HG03175 (cell line): ENCODE measurements around the gene JMJD1C.

Source experiments
- ATAC-seq: cut with Tn5 transposase; IDR thresholded peaks from one replicate; pipeline ENCODE4 v1.9.1; 2021; ENCODE audit warnings: mild to moderate bottlenecking, moderate library complexity; ENCODE audit not compliant: unreplicated experiment

Gene JMJD1C

DNA sequence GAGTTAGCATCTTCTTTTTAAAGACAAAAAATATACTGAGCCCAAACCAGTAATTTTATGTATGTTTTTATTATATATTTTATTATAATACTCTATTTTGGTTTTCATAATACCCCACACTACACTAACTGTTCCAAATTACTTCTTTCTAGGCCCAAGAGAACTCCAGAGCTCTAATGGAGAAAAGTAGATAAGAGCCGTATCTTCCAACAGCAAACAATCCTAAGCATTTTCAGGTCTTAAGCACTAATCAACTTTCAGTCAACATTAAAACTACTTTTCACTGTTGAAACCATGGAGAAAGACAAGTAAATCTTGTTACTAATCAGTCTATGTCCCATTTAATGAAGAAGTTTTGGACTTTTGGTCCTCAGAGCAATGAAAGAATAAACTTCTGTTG, 55.1 kb downstream of the JMJD1C start:
- no peak for ATAC-seq

DNA sequence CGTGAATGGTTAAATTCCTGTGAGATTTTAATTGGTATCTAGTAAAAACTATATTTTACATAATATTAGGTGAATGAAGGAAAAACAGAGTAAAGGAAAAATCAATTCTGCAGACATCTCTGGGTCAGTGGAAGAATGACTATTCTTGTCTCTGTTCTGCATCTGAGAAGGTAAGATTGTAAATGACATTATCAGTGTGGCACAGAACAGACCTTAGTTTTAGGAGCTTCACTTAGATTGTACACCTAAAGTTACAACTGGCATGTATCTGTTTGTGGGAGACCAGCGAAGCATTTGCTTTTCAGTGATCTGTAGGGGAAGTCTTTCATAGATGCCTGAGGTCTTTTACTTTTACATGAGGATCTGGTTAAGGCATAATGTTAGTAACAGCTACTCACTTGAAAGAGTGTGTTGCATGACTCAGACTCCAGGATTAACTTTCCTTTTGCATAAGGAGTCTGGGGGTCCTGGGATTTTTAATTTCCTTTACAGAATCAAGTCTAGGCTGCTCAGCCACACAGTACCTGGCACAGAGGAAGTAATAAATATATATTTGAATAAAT, 56.2 kb downstream of the JMJD1C start:
- no peak for ATAC-seq

DNA sequence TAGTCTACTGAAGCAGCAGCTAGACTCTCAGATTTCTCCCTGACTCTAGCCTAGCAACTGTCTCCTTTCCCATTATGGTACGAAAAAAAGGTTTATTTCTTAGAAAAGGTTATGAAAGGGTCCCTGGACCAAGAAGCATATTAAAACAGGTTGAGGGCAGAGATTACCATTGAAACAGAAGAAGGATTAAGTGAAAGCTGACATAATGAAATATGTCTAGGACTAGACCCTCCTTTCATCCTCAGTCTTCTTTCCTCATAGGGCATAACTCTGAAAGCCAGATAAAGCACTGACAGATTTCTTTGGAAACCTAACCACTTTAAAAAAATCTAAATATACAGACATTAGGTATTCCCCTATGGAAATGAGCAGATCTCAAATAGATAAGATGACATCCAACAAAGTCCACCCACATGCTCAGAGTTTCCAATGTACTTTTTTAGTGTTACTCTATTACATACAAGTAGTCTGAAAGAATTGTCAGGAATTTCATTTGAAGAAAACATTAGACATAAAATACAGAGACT, 58.6 kb downstream of the JMJD1C start:
- no peak for ATAC-seq

DNA sequence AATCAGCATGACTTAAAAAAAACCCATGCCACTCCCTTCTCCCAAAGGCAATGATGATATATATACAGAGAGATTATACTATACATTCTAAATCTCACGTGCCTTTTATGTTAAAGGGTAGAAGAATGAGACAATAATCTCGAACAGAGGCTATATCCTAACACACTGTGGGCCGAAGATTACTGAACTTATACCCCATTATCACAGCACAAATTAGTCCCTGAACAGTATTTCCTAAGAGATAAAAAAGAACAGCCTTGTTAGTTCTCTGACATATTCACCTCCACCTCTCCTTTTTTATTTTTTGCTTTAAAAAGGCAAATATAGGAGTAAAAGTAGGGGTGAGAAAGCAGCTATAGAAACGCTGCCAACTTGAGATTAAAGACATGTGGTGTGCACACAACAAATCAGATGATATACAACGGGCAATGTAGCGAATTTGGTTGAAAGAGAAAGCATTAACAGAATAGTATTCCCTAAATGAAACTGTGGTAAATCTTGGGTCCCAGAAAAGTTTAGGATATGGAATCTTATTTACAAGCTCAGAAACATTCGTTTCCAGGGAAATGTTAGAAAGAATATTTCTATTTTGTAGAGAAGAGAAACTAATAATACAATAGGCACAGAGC, 69.5 kb downstream of the JMJD1C start:
- no peak for ATAC-seq

DNA sequence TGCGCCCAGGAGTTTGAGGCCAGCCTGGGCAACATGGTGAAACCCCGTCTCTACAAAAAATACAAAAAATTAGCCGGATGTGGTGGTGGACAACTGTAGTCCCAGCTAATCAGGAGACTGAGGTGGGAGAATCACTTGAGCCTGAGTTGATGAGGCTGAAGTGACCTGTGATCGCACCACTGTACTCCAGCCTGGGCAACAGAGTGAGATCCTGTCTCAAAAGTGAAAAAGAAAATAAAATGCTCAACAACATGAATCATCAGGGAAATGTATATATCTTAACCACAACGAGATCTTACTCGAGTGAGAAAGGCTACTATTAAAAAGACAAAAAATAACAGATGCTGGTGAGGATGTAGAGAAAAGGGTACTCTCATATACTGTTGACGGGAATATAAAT, 72.7 kb downstream of the JMJD1C start:
- no peak for ATAC-seq

DNA sequence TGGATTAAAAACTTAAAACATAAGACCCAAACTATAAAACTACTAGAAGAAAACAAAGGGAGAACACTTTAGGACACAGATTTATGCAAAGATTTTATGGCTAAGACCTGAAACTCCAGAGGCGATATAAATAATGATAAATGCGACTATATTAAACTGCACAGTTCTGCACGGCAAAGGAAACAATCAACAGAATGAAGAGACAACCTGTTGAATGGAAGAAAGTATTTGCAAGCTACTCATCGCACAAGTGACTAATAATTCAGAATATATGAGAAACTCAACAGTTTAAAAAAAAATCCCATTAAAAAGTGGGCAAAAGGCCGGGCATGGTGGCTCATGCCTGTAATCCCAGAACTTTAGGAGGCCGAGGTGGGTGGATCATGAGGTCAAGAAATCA, 73.6 kb downstream of the JMJD1C start:
- ATAC-seq: no peak

DNA sequence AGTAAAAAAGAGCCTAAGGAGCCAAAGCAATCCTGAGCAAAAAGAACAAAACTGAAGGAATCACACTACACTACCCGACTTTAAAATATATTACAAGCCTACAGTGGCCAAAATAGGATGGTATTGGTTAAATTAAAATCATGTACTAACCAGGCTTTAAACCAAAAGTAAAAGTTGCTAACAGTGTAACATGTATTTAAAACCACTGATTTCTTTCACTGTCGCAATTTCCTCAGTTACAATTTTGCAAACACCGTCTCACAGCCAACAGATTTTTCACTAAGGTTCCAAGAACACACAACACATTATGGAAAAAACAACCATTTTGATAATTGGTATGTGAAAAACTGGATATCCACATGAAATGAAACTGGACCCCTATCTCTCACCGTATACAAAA, 74.0 kb downstream of the JMJD1C start:
- ATAC-seq: no peak

DNA sequence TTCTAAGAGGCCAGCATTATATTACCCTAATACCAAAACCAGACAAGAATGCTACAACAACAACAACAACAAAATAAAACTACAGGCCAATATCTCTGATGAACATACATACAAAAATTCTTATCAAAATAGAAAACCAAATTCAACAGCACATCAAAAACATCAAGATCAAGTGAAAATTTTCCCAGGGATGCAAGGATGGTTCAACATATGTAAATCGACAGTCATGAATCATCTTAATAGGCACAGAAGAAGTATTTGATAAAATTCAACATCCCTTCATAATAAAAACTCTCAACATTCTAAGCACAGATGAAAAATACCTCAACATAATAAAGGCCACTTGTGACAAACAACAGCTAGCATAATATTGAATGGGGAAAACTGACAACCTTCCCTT, 75.3 kb downstream of the JMJD1C start:
- no peak for ATAC-seq

DNA sequence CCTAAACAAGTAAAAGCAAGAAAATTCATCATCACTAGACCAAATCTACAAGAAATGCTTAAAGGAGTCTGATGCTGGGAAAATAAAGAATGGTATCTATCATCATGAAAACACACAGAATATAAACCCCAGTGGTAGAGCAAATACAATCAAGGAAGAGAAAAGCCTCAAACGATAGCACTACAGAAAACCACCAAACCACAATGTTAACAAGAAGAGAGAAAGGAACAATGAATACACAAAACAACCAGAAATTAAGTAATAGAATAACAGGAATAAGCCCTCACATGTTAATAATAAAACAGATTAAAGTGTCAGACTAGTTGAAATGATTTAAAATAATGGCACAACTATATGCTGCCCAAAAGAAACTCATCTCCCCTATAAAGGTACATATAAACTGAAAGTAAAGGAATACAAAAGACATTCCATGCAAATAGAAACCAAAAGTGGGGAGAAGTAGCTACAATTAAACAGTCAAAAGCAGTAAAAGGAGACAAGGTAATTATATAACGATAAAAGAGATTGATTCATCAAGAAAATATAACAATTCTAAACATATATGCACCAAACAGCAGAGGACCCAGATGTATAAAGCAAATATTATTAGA, 77.3 kb downstream of the JMJD1C start:
- ATAC-seq: no peak

DNA sequence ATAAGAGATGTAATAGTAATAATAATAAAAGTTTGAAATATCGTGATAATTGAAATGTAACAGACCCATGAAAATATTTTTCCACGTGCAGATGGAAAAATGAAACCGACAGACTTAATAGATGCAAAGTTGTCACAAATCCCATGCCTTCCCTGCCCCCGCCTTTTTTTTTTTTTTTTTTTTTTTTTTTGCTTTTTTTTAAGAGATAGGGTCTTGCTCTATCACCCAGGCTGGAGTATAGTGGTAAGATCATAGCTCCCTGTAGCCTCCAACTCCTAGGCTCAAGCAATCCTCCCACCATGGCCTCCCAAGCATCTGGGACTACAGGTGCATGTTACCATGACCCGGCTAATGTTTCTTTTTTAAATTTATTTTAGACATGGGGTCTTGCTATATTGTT, 80.5 kb downstream of the JMJD1C start:
- no peak for ATAC-seq

DNA sequence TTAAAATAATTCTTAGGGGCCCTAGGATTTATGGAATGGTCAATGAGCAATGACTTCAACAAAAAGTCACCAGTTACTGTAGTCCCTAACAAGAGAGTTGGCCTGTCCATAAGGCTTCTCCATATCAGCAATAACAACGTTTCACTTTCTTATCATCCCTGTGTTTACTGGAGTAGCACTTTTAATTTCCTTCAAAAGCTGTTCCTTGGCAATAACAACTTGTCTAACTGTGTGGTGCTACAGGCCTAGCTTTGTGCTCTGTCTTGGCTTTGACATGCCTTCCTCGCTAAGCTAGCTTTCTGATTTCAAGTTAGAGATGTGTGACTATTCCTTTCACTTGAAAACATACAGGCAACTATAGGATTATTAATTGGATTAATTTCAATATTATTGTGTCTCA, 81.1 kb downstream of the JMJD1C start:
- ATAC-seq: no peak

DNA sequence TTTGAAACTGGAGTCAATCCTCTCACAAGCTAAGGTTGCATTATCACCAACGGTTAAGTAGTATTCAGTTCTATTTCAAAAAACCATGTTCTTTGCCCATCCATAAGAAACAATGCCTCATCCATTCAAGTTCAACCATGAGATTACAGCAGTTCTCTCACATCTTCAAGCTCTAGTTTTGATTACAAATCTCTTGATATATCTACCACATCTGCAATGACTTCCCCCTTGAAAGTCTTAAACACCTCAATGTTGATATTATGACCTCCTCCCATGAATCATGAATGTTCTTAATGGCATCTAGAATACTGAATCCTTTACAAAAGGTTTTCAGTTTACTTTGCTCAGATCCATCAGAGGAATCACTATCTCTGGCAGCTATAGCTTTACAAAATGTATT, 81.8 kb downstream of the JMJD1C start:
- ATAC-seq: no peak

DNA sequence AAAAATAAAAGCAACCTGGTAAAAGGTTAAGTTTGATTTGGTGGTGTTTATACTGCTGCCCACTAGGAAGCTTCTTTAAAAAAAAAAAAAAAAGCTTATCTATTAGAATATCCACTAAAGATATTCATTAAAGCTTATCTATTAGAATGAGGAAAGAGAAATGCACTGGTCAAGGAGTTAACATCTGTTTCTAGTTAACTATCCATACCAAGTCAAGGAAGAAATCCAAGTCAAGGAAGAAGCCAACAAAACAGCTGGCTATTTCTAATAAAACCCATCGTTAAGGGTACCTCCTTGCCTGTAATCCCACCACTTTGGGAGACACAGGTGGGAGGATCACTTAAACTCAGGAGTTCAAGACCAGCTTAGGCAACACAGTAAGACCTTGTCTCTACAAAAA, 82.6 kb downstream of the JMJD1C start:
- ATAC-seq: no peak

DNA sequence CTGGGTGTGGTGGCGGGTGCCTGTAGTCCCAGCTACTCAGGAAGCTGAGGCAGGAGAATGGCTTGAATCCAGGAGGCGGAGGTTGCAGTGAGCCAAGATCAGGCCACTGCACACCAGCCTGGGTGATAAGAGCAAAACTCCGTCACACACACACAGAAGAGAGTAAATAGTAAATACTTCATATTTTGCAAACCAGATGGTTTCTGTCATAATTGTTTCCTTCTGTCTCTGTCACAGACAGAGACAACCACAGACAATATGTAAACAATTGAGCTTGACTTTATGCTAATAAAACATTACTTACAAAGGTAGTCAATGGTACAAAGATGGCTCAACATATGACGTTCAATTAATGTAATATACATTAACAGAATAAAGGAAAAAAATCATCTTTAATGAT, 83.7 kb downstream of the JMJD1C start:
- ATAC-seq: no peak

DNA sequence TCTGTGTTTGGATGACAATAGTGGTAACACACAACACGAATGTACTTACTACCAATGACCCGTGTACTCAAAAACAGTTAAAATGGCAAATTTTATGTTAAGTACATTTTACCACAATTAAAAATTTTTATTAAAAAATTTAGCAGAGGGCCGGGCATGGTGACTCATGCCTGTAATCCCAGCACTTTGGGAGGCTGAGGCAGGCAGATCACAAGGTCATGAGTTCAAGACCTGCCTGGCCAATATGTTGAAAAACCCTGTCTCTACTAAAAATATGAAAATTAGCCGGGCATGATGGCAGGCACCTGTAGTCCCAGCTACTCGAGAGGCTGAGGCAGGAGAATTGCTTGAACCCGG, 88.5 kb downstream of the JMJD1C start:
- peak; percentile 5 for ATAC-seq

DNA sequence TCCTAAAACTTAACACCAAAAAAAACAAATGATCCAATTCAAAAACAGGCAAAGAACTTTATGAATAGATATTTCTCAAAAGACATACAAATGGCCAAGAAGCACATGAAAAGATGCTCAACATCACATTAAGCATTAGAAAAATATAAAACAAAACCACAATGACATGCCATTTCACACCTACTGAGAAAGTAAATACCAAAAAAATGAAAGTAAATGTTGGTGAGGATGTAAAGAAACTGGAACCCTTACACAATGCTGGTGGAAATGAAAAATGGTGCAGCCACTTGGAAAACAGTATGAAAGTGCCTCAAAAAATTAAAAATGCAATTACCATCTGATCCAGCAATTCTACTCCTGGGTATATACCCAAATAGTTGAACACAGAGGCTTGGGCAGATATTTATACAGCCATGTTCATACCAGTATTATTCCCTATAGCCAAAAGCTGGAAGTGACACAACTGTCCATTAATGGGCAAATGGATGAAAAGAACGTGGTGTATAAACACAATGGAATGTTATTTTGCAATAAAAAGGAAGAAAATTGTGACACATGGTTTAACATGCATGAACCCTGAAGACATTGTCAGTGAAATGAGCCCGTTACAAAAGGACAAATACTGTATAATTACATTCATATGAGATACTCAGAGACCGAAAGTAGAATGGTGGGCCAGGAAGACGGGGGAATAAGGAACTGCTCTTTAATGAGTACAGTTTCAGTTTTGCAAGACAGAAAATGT, 89.0 kb downstream of the JMJD1C start:
- ATAC-seq: peak; percentile 98

DNA sequence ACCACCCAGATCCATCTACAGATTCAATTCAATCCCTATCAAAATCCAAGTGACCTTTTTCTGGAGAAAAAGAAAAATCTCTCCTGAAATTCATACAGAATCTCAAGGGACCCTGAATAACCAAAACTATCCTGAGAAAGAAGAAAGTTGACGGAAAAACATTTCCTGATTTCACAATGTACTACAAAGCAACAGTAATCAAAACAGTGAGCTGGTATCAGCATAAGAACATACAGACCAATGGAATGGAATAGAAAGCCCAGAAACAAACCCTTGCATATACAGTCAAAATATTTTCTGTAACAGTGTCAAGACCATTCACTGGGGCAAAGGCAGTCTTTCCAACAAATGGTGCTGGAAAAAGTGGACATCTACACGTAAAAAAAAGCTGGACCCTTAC, 89.9 kb downstream of the JMJD1C start:
- no peak for ATAC-seq

DNA sequence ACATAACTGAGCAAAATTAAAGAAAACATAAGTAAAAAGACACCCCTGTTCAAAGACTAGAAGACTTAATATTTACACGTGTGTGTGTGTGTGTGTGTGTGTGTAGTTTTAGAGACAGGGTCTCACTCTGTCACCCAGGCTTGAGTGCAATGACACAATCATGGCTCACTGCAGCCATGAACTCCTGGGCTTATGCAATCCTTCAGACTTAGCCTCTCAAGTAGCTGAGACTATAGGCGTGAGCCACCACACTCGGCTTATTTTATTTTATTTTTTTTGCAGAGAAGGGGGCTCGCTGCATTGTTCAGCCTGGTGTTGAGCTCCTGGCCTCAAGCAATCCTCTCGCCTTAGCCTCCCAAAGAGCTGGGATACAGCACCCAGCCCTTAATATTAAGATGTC, 90.3 kb downstream of the JMJD1C start:
- ATAC-seq: no peak

DNA sequence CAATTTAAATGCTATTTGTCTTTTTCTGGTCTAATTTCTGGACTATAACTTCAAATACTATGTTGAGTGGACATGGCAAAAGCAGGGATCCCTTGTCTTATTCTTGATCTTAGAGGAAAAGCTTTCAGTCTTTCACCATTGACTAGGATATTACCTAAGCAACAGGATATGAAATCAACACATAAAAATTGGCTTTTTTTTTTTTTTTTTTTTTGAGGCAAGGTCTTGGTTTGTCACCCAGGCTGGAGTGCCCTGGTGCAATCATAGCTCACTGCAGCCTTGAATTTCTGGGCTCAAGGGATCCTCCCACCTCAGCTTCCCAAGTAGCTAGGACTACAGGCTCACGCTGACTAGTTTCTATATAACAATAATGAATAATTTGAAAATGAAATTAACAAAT, 90.8 kb downstream of the JMJD1C start:
- no peak for ATAC-seq

DNA sequence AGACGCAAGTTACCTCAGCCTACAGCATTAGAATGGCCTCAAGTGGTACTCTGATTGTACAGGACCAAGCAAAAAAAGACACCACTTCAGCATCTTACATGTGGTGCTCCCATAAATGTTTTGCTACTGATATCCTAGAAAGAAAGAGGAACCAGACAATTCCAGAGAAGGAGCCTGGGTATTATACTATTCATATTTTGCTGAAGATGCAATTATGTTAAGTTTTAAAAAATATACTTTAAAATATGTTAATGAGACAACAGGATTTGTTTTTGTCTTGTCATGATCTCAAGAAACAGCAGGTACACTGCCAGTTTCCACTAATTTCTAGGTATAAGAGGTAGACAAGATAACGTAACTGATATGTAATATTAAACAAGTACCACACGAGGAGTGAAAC, 92.6 kb downstream of the JMJD1C start:
- no peak for ATAC-seq

DNA sequence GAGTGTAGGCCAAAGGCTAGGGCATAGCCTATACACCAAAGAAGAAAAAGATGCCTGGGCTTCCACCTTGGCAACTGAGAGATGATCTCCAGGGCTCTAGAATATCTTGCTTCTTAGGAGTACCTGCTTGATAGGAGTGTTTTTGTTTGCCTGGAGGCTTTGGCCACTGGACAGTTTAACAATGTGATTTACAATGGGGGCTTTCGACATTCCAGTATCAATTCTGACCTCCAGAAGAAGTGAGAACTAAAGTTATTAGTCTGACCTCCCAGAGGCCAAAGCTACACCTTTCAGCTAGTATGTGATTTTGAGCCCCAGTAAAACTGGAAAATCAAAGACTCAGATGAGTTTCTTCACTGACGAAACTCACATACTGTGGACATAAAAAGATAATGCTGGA, 96.1 kb downstream of the JMJD1C start:
- ATAC-seq: no peak

DNA sequence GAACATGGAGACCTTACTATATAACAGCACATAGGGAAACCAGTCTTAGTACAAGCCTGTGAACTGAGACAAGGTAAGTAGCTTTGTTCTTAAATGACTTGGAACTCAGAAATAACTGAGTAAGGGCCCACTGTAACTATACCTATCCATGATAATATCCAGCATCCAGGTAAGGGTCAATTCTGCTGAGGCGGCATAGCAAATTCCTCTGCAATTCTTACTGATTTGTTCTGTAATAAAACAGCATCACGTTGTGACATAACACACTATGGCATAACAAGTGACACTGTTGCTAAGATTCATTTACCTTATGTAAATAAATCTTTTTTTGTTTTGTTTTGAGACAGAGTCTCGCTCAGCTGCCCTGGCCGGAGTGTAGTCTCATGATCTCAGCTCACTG, 97.4 kb downstream of the JMJD1C start:
- no peak for ATAC-seq
